Naive B cell (primary cell): ENCODE data around the gene RSF1. TPM values are rescaled to one million over a fixed set of nuclear protein-coding genes. Genes with fewer than 3 reads are reported as not detected.

Experiments used
- ATAC-seq, 2 donors: fragments of 150-1000 bp; cut with Tn5 transposase; 2 replicates each; pipeline ENCODE4 v1.10.0; 2021; ENCODE audit warnings: low read depth in 2 of 2, mild to moderate bottlenecking in 2 of 2, moderate library complexity in 2 of 2
- DNase-seq: peaks from one replicate; pipeline ENCODE4 v3.0.0; 2022
- H3K27ac Mint-ChIP-seq, 6 donors: one replicate each; pipeline ENCODE4 v1.8.0; 2020 to 2022; ENCODE audit warnings: mild to moderate bottlenecking in 6 of 6, mixed read lengths in 6 of 6, moderate library complexity in 5 of 6, inconsistent platforms in 2 of 6
- H3K27me3 Mint-ChIP-seq, 3 donors: one replicate each; pipeline ENCODE4 v1.8.0; 2021 to 2022; ENCODE audit warnings: mixed read lengths in 3 of 3, mild to moderate bottlenecking in 1 of 3
- H3K36me3 Mint-ChIP-seq, 2 donors: one replicate each; pipeline ENCODE4 v1.8.0; 2020 to 2022; ENCODE audit warnings: mixed read lengths in 2 of 2, inconsistent platforms in 1 of 2, mild to moderate bottlenecking in 1 of 2
- H3K4me1 Mint-ChIP-seq, 3 donors: one replicate each; pipeline ENCODE4 v1.8.0; 2020 to 2022; ENCODE audit warnings: mixed read lengths in 3 of 3, inconsistent platforms in 1 of 3, mild to moderate bottlenecking in 1 of 3, moderate library complexity in 1 of 3
- H3K4me3 Mint-ChIP-seq, 8 donors: one replicate each; pipeline ENCODE4 v1.8.0; 2020 to 2022; ENCODE audit warnings: mild to moderate bottlenecking in 8 of 8, mixed read lengths in 8 of 8, moderate library complexity in 8 of 8, inconsistent platforms in 2 of 8
- H3K9me3 Mint-ChIP-seq, 7 donors: one replicate each; pipeline ENCODE4 v1.8.0; 2020 to 2022; ENCODE audit warnings: mixed read lengths in 7 of 7, mild to moderate bottlenecking in 5 of 7, inconsistent platforms in 2 of 7, moderate library complexity in 1 of 7
- polyA plus RNA-seq, 6 donors: library from polyadenylated mRNA; unstranded; fragments of 300-500 nt; fragmentation: Illumina TruSeq; gene quantifications; one replicate each; pipeline ENCODE4 v1.2.3, GENCODE V29; 2021; ENCODE audit warnings: low read depth in 6 of 6

RSF1 gene
- polyA plus RNA-seq, 6 donors from 2014 or later = 15.1 to 52.2 (median 36.3) TPM

DNA sequence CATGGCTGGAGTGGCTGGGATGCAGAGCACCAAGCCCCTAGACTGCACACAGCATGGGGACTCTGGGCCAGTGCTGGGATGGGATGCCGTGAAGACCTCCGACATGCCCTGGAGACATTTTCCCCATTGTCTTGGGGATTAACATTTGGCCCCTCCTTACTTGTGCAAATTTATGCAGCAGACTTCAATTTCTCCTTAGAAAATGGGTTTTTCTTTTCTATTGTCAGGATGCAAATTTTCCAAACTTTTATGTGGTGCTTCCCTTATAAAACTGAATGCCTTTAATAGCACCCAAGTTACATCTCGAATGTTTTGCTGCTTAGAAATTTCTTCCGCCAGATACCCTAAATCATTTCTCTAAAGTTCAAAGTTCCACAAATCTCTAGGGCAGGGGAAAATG is 29.2 kb downstream of the RSF1 start:
- no peaks in the 10 kb centered on the region for H3K27me3 Mint-ChIP-seq
- H3K27ac Mint-ChIP-seq = peak overlapping the region in 3 of 6 donors; percentile 38 to 43 (median 39)
- peak overlapping the region in 1 of 8 donors; percentile 20 for H3K4me3 Mint-ChIP-seq
- peaks cover 0 to 10% (median 4%) of the 10 kb centered on the region in 7 donors for H3K9me3 Mint-ChIP-seq
- H3K36me3 Mint-ChIP-seq = peaks cover 28 to 33% of the 10 kb centered on the region in 2 donors
- no peak for DNase-seq
- no peak for ATAC-seq
- peaks cover 68 to 95% (median 84%) of the 10 kb centered on the region in 3 donors for H3K4me1 Mint-ChIP-seq

DNA sequence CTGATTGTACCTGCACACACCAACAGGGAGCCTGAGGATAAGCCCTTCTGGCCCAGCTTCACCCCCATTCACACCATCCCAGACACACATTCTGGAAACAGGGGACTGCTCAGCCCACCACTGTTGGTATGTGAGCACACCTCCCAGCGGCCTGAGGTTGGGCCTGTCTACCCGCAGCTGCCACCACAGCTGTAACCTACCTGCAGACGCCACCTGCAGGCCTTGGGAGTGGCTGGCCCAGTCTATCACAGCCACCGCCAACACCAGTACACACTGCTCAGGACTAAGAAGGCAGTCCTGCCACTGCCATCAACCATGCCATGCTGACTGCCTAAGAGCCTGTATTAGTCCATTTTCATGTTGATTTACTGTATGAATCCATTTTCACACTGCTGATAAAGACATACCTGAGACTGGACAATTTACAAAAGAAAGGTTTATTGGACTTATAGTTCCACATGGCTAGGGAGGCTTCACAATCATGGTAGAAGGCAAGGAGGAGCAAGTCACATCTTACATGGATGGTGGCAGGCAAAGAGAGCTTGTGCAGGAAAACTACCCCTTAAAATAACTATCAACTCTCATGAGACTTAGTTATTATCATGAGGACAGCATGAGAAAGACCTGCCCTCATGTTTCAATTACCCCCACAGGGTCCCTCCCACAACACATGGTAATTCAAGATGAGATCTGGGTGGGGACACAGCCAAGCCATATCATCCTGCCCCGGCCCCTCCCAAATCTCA is 30.6 kb downstream of the RSF1 start:
- peaks cover 28 to 33% of the 10 kb centered on the region in 2 donors for H3K36me3 Mint-ChIP-seq
- peaks cover 0 to 10% (median 4%) of the 10 kb centered on the region in 7 donors for H3K9me3 Mint-ChIP-seq
- peak overlapping the region in 2 of 6 donors; percentile 16 to 44 for H3K27ac Mint-ChIP-seq
- ATAC-seq (no peak), DNase-seq (no peak)
- no peaks in the 10 kb centered on the region for H3K27me3 Mint-ChIP-seq
- peak overlapping the region in 1 of 8 donors; percentile 21 for H3K4me3 Mint-ChIP-seq
- H3K4me1 Mint-ChIP-seq = peaks cover 60 to 86% (median 73%) of the 10 kb centered on the region in 3 donors

- Mint-ChIP-seq H3K4me3 (peak overlapping the region in 1 of 8 donors; percentile 57), H3K27me3 (no peaks in the 10 kb centered on the region), H3K9me3 (peaks cover 0 to 10% (median 4%) of the 10 kb centered on the region in 7 donors), H3K36me3 (peaks cover 28 to 33% of the 10 kb centered on the region in 2 donors), H3K4me1 (peaks cover 59 to 85% (median 74%) of the 10 kb centered on the region in 3 donors), H3K27ac (peak overlapping the region in 4 of 6 donors; percentile 37 to 91 (median 58))
- DNase-seq (no peak), ATAC-seq (no peak)
Measured at GRCh38 chr11:77789061-77789730, 31.3 kb downstream of the RSF1 start.

DNA sequence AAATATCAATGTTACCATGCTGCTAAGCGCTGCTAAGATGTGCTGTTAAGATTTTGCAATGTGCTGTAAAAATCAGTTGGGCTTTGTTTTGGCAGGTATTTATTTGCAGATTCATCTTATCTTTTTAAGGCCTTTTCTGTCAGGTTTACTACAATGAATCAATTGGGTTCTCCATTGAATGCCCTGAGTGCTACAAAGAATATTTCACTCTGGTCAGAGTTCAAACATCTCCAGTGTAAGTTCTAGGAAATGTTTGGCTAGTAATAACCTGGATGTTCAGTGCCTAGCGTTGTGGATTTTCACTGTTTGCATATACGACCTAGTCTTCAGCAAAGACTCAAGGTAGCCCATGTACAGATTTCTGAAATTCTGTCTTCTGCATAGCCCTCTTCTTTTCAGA is 36.0 kb downstream of the RSF1 start:
- no peak for DNase-seq
- peaks cover 0 to 2% (median 0%) of the 10 kb centered on the region in 7 donors for H3K9me3 Mint-ChIP-seq
- no peak overlapping the region for H3K4me3 Mint-ChIP-seq
- H3K27ac Mint-ChIP-seq = peak overlapping the region in 3 of 6 donors; percentile 27 to 50 (median 33)
- no peaks in the 10 kb centered on the region for H3K36me3 Mint-ChIP-seq
- no peak for ATAC-seq
- no peaks in the 10 kb centered on the region for H3K27me3 Mint-ChIP-seq
- H3K4me1 Mint-ChIP-seq = peaks cover 44 to 71% (median 68%) of the 10 kb centered on the region in 3 donors

DNA sequence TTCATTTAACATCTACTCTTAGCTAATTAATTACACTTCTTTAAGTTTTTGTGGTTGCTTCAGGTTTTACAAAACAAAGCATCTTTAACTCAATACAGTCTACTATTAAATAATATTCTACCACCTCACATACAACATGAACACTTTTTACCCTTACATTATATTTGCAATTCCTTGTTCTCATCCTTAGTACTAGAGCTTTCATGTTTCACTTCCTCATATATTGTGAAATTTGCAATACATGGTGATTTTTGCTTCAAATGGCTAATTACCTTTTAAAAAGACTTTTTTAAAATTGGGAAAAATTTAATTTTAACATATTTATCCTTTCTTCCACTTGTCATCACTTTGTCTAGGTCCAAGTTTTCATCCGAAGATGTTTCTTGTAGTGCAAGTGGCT is 37.5 kb downstream of the RSF1 start:
- Mint-ChIP-seq H3K27ac (no peak overlapping the region), H3K27me3 (no peaks in the 10 kb centered on the region), H3K4me1 (peaks cover 39 to 71% (median 63%) of the 10 kb centered on the region in 3 donors), H3K4me3 (no peak overlapping the region), H3K9me3 (peaks cover 0 to 2% (median 0%) of the 10 kb centered on the region in 7 donors), H3K36me3 (no peaks in the 10 kb centered on the region)
- DNase-seq (no peak), ATAC-seq (peak; percentile 61 to 64)

DNA sequence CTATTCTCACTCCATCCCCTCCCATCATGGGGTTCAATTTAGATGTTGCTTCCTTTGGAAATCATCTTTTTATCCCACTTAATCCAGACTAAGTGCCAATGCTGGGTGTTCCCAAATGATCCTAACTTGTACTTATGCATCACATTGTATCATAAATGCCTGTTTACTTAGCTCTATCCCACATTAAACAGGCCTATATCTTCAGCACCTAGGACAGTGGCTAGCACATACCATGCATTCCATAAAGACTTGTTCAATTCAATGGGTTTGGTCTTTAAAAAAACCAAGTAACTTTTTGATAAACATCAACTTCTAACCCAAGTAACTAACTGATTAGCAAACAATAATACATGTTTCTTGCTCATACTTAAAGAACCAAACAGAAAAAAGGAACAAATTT is 40.6 kb downstream of the RSF1 start:
- Mint-ChIP-seq H3K9me3 (no peaks in the 10 kb centered on the region), H3K27ac (peak overlapping the region in 2 of 6 donors; percentile 4 to 20), H3K27me3 (no peaks in the 10 kb centered on the region), H3K4me1 (peaks cover 36 to 75% (median 60%) of the 10 kb centered on the region in 3 donors), H3K4me3 (no peak overlapping the region), H3K36me3 (no peaks in the 10 kb centered on the region)
- ATAC-seq (no peak), DNase-seq (no peak)

DNA sequence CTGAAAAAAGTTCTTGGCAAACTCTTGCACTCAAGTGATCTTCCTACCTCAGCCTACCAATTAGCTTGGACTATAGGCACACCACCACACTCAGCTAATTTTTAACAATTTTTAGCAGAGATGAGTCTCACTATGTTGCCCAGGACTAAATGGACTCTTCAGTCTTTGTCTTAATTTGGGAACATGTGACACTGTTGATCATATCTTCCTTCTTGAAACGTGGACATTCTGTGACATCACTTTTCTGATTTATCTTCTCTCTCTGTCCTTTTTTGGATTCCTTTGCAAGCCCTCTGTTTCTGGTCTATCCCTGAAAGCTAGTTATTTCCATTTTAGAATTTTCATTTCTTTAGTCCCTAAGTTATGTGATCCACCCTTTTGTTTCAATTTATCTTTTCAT is 42.0 kb downstream of the RSF1 start:
- Mint-ChIP-seq H3K27ac (peak overlapping the region in 4 of 6 donors; percentile 47 to 88 (median 57)), H3K4me1 (peaks cover 29 to 69% (median 56%) of the 10 kb centered on the region in 3 donors), H3K9me3 (no peaks in the 10 kb centered on the region), H3K27me3 (no peaks in the 10 kb centered on the region), H3K36me3 (no peaks in the 10 kb centered on the region), H3K4me3 (no peak overlapping the region)
- DNase-seq (no peak), ATAC-seq (no peak)

DNA sequence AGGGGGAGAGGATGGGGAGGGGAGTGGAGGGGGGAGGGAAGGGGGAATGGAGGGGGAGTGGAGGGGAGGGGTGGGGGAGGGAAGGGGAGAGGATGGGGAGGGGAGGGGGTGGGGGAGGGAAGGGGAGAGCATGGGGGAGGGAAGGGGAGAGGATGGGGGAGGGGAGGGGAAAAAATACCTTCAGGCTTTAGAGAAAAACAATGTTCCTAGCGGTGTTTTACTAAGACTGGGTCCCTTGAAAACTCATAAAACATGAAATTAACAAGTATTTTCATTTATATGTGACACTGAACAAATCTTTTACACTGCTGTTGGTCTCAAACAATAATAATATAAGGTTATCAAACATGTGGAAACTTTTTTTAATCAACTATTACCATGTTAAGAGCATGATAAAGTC is 42.4 kb downstream of the RSF1 start:
- peaks cover 28 to 67% (median 52%) of the 10 kb centered on the region in 3 donors for H3K4me1 Mint-ChIP-seq
- H3K9me3 Mint-ChIP-seq = no peaks in the 10 kb centered on the region
- DNase-seq (no peak), ATAC-seq (no peak)
- H3K4me3 Mint-ChIP-seq = no peak overlapping the region
- no peaks in the 10 kb centered on the region for H3K27me3 Mint-ChIP-seq
- peak overlapping the region in 1 of 6 donors; percentile 55 for H3K27ac Mint-ChIP-seq
- H3K36me3 Mint-ChIP-seq = no peaks in the 10 kb centered on the region

GRCh38 chr11:77776455-77776854 is 44.1 kb downstream of the RSF1 start:
- peaks cover 26 to 70% (median 48%) of the 10 kb centered on the region in 3 donors for H3K4me1 Mint-ChIP-seq

DNA sequence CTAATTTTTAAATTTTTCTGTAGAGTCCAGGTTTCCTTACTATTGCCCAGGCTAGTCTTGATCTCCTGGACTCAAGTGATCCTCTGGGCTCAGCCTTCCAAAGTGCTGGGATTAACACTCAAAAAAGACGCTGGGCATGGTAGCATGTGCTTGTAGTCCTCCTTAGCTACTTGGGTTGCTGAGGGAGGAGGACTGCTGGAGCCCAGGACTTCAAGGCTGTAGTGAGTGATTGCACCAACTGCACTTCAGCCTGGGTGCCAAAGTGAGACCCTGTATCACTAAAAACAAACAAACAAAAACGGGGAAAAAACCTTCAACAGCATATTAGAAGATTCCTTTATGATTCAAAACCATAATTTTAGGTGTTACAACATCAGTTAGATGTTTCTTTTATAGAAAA is 44.6 kb downstream of the RSF1 start:
- Mint-ChIP-seq H3K4me3 (no peak overlapping the region), H3K36me3 (no peaks in the 10 kb centered on the region), H3K4me1 (peaks cover 31 to 70% (median 53%) of the 10 kb centered on the region in 3 donors), H3K27ac (peak overlapping the region in 2 of 6 donors; percentile 41 to 63), H3K9me3 (no peaks in the 10 kb centered on the region), H3K27me3 (no peaks in the 10 kb centered on the region)
- DNase-seq (no peak), ATAC-seq (no peak)

More at GRCh38 chr11:77776455-77776854, 44.1 kb downstream of the RSF1 start:
- no peak for ATAC-seq
- H3K27me3 Mint-ChIP-seq = no peaks in the 10 kb centered on the region
- peak overlapping the region in 1 of 6 donors; percentile 9 for H3K27ac Mint-ChIP-seq
- DNase-seq = peak; percentile 11
- no peak overlapping the region for H3K4me3 Mint-ChIP-seq
- H3K36me3 Mint-ChIP-seq = no peaks in the 10 kb centered on the region
- no peaks in the 10 kb centered on the region for H3K9me3 Mint-ChIP-seq

DNA sequence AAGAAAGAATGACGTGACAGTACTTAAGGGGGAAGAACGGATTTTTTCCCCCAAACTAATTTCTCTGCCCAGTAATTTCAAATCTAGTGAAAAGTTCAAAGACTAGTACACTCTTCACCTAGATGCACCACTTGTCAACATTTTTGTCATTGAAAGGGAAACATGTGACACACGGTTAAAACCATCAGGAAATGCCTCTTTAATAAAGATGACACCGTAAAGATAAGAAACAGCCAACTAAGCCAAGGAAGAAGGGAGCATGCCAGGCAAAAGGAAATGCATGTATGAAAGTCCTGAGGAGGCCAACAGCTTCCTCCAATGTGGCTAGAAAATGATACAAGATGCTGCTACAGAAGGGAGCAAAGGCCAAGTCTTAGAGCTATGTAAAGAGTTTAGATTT is 49.4 kb downstream of the RSF1 start:
- peak overlapping the region in 2 of 8 donors; percentile 1 to 36 for H3K4me3 Mint-ChIP-seq

DNA sequence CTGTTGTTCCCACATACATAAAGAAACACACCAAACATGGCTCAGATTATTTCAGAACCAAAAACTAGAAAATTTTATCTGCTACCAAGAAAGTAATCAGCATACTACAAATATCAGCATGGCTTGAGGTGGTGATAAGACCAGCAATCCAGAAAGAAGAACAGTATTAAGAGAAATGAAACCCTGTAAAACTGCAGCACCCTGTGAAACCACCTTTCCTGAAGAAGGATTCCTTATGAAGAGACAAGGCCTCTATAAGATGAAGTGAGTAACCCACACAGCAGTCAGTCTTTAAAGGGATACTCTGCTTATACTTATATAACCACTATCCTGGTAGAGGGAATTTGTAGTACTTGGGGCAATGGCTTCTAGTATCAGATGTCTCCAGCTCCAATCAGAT is 49.9 kb downstream of the RSF1 start:
- H3K27ac Mint-ChIP-seq = peak overlapping the region in 4 of 6 donors; percentile 10 to 85 (median 68)
- no peaks in the 10 kb centered on the region for H3K36me3 Mint-ChIP-seq
- H3K27me3 Mint-ChIP-seq = no peaks in the 10 kb centered on the region
- no peaks in the 10 kb centered on the region for H3K9me3 Mint-ChIP-seq
- peaks cover 30 to 67% (median 52%) of the 10 kb centered on the region in 3 donors for H3K4me1 Mint-ChIP-seq
- H3K4me3 Mint-ChIP-seq = peak overlapping the region in 1 of 8 donors; percentile 1
- DNase-seq (no peak), ATAC-seq (peak; percentile 42 to 54)

More for the DNA sequence above, 49.4 kb downstream of the RSF1 start:
- H3K27me3 Mint-ChIP-seq = no peaks in the 10 kb centered on the region
- DNase-seq (no peak), ATAC-seq (no peak)
- peaks cover 30 to 63% (median 51%) of the 10 kb centered on the region in 3 donors for H3K4me1 Mint-ChIP-seq
- no peaks in the 10 kb centered on the region for H3K9me3 Mint-ChIP-seq
- peak overlapping the region in 4 of 6 donors; percentile 10 to 83 (median 62) for H3K27ac Mint-ChIP-seq
- H3K36me3 Mint-ChIP-seq = no peaks in the 10 kb centered on the region

- ATAC-seq (no peak), DNase-seq (no peak)
- H3K4me1 Mint-ChIP-seq = peaks cover 17 to 29% (median 19%) of the 10 kb centered on the region in 3 donors
- peaks cover 13 to 15% of the 10 kb centered on the region in 2 donors for H3K36me3 Mint-ChIP-seq
- no peaks in the 10 kb centered on the region for H3K27me3 Mint-ChIP-seq
- no peak overlapping the region for H3K4me3 Mint-ChIP-seq
- peak overlapping the region in 4 of 6 donors; percentile 18 to 69 (median 28) for H3K27ac Mint-ChIP-seq
- no peaks in the 10 kb centered on the region for H3K9me3 Mint-ChIP-seq
Measured at GRCh38 chr11:77762426-77762825, 58.1 kb downstream of the RSF1 start.
